ENCODE measurements around the gene TSPAN14. TPM values are rescaled to one million over a fixed set of nuclear protein-coding genes. Genes with fewer than 3 reads are reported as not detected.

The TSPAN14 gene
- total RNA-seq, 1 experiment from 2014 or later = 46.8 TPM

- Histone ChIP-seq H2BK5ac (ENCODE audit: insufficient read length, low read length) (no peak overlapping the region), H3K14ac (ENCODE audit: insufficient read depth, low read length) (no peak overlapping the region), H3K79me1 (ENCODE audit: insufficient read depth, low read depth, low read length, poor library complexity, severe bottlenecking) (no peaks in the 10 kb centered on the region), H4K8ac (replicated peaks; ENCODE audit: insufficient read length, low read depth, low read length) (no peak overlapping the region), H3K9ac (ENCODE audit: extremely low read depth, insufficient read length, low read length) (no peak overlapping the region), H4K5ac (ENCODE audit: insufficient read length, low read depth, low read length) (no peak overlapping the region), H2BK20ac (ENCODE audit: low read depth, low read length, poor library complexity, severe bottlenecking) (no peak overlapping the region), H3K4ac (ENCODE audit: low read depth, low read length) (no peak overlapping the region), H2BK120ac (ENCODE audit: low read depth, low read length, poor library complexity, severe bottlenecking) (no peak overlapping the region), H3K27ac (ENCODE audit: insufficient read length, low read depth, low read length) (no peak overlapping the region), H3K27me3 (ENCODE audit: insufficient read depth, low read length) (no peaks in the 10 kb centered on the region), H3K56ac (ENCODE audit: insufficient read length, low read depth, low read length) (no peak overlapping the region), H3K79me2 (ENCODE audit: insufficient read depth, low read length) (no peaks in the 10 kb centered on the region), H4K91ac (ENCODE audit: insufficient read length, low read depth, low read length) (no peak overlapping the region), H3K4me1 (ENCODE audit: insufficient read depth, low read length) (no peaks in the 10 kb centered on the region), H3K4me2 (ENCODE audit: insufficient read depth, insufficient read length, low read length) (no peak overlapping the region), H2AK5ac (ENCODE audit: insufficient read length, low read length) (no peak overlapping the region), H2BK15ac (ENCODE audit: low read depth, low read length) (no peak overlapping the region), H3T11ph (ENCODE audit: low read length) (no peak overlapping the region), H3K9me3 (ENCODE audit: control insufficient read depth, low read depth, low read length) (no peaks in the 10 kb centered on the region), H4K20me1 (ENCODE audit: control insufficient read depth, insufficient read depth, insufficient read length) (no peaks in the 10 kb centered on the region), H2AFZ (ENCODE audit: low read length) (no peak overlapping the region), H3K18ac (ENCODE audit: insufficient read length, low read depth, low read length) (no peak overlapping the region), H2BK12ac (ENCODE audit: insufficient read length, low read depth, low read length) (no peak overlapping the region), H3K23ac (ENCODE audit: insufficient read length, low read depth, low read length) (no peak overlapping the region), H3K23me2 (ENCODE audit: insufficient read length, low read depth, low read length, poor library complexity, severe bottlenecking) (no peaks in the 10 kb centered on the region)
- no peak for TF ChIP-seq CTCF (conservative IDR thresholded peaks at IDR 0.05)
- Mint-ChIP-seq H3K27me3 (ENCODE audit: low read depth) (no peaks in the 10 kb centered on the region), H3K27ac (no peak overlapping the region), H3K9me3 (no peaks in the 10 kb centered on the region), H3K4me1 (peaks cover 5 to 11% of the 10 kb centered on the region in 2 experiments), H3K4me3 (no peak overlapping the region), H3K36me3 (ENCODE audit: insufficient read depth in 1 of 3, low read depth in 3 of 3) (peaks cover 23 to 54% (median 35%) of the 10 kb centered on the region in 3 experiments; a peak in 6 of 7 replicates)
- no CpG with 5 or more reads among the region's 18 CpGs for WGBS (ENCODE audit: extremely low coverage, insufficient read length, low lambda C conversion rate)
- DNase-seq = no peak
Observed at GRCh38 chr10:80509403-80510161, 55.5 kb downstream of the TSPAN14 start.
